HCT116 (cell line): Measurements from ENCODE around the gene RBFOX2. TPM values are rescaled to one million over a fixed set of nuclear protein-coding genes. Genes with fewer than 3 reads are reported as not detected.

Source experiments
- ATAC-seq: fragments of 200-7000 bp; cut with Tn5 transposase; 2 replicates; pipeline ENCODE4 v1.9.1; 2020; ENCODE audit warnings: mild to moderate bottlenecking, moderate library complexity
- BruUV-seq: library from RNA; stranded (reverse); fragments of 400-500 nt; replicated peaks from 2 replicates; lab custom pipeline; 2021; lab: Mats Ljungman, UMichigan
- CTCF ChIA-PET: fragments of 300-600 bp; sonication (Branson Sonifier 250); formaldehyde crosslinking; loops from one replicate; lab custom pipeline; 2021; ENCODE audit warnings: antibody characterized with exemption; lab: Charles Lee
- POLR2A ChIA-PET: fragments of 300-600, 350-600 bp; sonication (Branson Sonifier 250); formaldehyde crosslinking; loops from one replicate; lab custom pipeline; 2021; ENCODE audit warnings: antibody characterized with exemption; lab: Charles Lee
- RAD21 ChIA-PET, 2 experiments: fragments of 300-600 bp; sonication (Branson Sonifier 250); formaldehyde crosslinking; loops; one replicate each; lab custom pipeline; 2023; ENCODE audit warnings: low total read pairs in 2 of 2; ENCODE audit not compliant: uncharacterized antibody in 2 of 2, unreplicated experiment in 2 of 2, low non-redundant PET in 1 of 2; lab: Charles Lee
- DNase-seq: peaks from one replicate; pipeline ENCODE4 v3.0.0-alpha.2; 2010; ENCODE audit warnings: low read depth, low spot score
- H2AFZ ChIP-seq: fragments of 200-600 bp; shearing (Covaris generic), sonication (generic); 2 replicates; pipeline ENCODE4 v1.6.1; 2017; ENCODE audit warnings: low read depth, mixed run types, mixed read lengths, antibody characterized with exemption, low read length; ENCODE audit not compliant: poor library complexity, severe bottlenecking
- H3K27ac ChIP-seq: 2 replicates; pipeline ENCODE4 v1.5.1; 2012; ENCODE audit warnings: low read depth, low read length
- H3K27me3 ChIP-seq: fragments of 200-600 bp; sonication (generic); 2 replicates; pipeline ENCODE4 v1.6.1; 2016; ENCODE audit warnings: mixed run types, low read length, mixed read lengths; ENCODE audit not compliant: insufficient read depth
- H3K36me3 ChIP-seq, 2 experiments: fragments of 200-500 bp in 1 of 2; fragments of 200-600 bp in 1 of 2; sonication (Bioruptor generic) in 1 of 2; sonication (generic) in 1 of 2; 2 replicates each; pipeline versions ENCODE4 v1.5.1 to v1.6.1; 2014 to 2016; ENCODE audit warnings: low read length in 2 of 2, inconsistent platforms in 1 of 2, mixed read lengths in 1 of 2, mixed run types in 1 of 2; ENCODE audit not compliant: insufficient read depth in 2 of 2, control insufficient read depth in 1 of 2
- H3K4me1 ChIP-seq, 2 experiments: fragments of 200-600 bp in 1 of 2; sonication (generic) in 1 of 2; 2 replicates each; pipeline versions ENCODE4 v1.5.1 to v1.6.1; 2012 to 2017; ENCODE audit warnings: low read length in 2 of 2, inconsistent platforms in 1 of 2, mild to moderate bottlenecking in 1 of 2, mixed read lengths in 1 of 2, mixed run types in 1 of 2, moderate library complexity in 1 of 2; ENCODE audit not compliant: insufficient read depth in 2 of 2, control insufficient read depth in 1 of 2
- H3K4me2 ChIP-seq: fragments of 200-600 bp; sonication (generic); 2 replicates; pipeline ENCODE4 v1.6.1; 2017; ENCODE audit warnings: mixed run types, low read length, mixed read lengths
- H3K4me3 ChIP-seq, 2 experiments: fragments of 200-600 bp in 1 of 2; sonication (generic) in 1 of 2; replicated peaks in 1 of 2; 2 replicates each; pipeline ENCODE4 v1.5.1; 2011 to 2016; ENCODE audit warnings: low read length in 2 of 2, control low read depth in 1 of 2, low read depth in 1 of 2, mild to moderate bottlenecking in 1 of 2, mixed read lengths in 1 of 2, mixed run types in 1 of 2
- H3K79me2 ChIP-seq: fragments of 200-600 bp; sonication (generic); 2 replicates; pipeline ENCODE4 v1.6.1; 2017; ENCODE audit warnings: mild to moderate bottlenecking, mixed run types, low read length, moderate library complexity, mixed read lengths; ENCODE audit not compliant: insufficient read depth
- H3K9ac ChIP-seq: fragments of 200-600 bp; sonication (generic); 2 replicates; pipeline ENCODE4 v1.6.1; 2016; ENCODE audit warnings: low read length, mixed read lengths
- H3K9me2 ChIP-seq: fragments of 200-600 bp; sonication (generic), shearing (Covaris generic); 2 replicates; pipeline ENCODE4 v1.6.1; 2017; ENCODE audit warnings: mixed run types, mild to moderate bottlenecking, moderate library complexity; ENCODE audit not compliant: insufficient read depth
- H3K9me3 ChIP-seq, 2 experiments: fragments of 200-500 bp in 1 of 2; fragments of 200-600 bp in 1 of 2; sonication (Bioruptor generic) in 1 of 2; sonication (generic) in 1 of 2; 2 replicates each; pipeline ENCODE4 v1.6.1; 2014 to 2017; ENCODE audit warnings: low read length in 2 of 2, mixed read lengths in 2 of 2, inconsistent platforms in 1 of 2, low read depth in 1 of 2, mild to moderate bottlenecking in 1 of 2, mixed run types in 1 of 2, moderate library complexity in 1 of 2; ENCODE audit not compliant: control insufficient read depth in 1 of 2, insufficient read depth in 1 of 2
- H4K20me1 ChIP-seq: fragments of 200-600 bp; sonication (generic), shearing (Covaris generic); 2 replicates; pipeline ENCODE4 v1.6.1; 2017; ENCODE audit warnings: mixed run types, mild to moderate bottlenecking, moderate library complexity; ENCODE audit not compliant: insufficient read depth
- ATF3 ChIP-seq: IDR thresholded peaks from 2 replicates; pipeline ENCODE4 v1.6.1; 2012
- CBX3 ChIP-seq: IDR thresholded peaks from 2 replicates; pipeline ENCODE4 v1.6.1; 2012; ENCODE audit warnings: low read depth
- CEBPB ChIP-seq: IDR thresholded peaks from 2 replicates; pipeline ENCODE4 v1.6.1; 2012; ENCODE audit warnings: low read depth
- EGR1 ChIP-seq: IDR thresholded peaks from 2 replicates; pipeline ENCODE4 v1.6.1; 2012; ENCODE audit warnings: low read depth
- ELF1 ChIP-seq: IDR thresholded peaks from 2 replicates; pipeline ENCODE4 v1.6.1; 2012; ENCODE audit warnings: low read depth, borderline replicate concordance
- EZH2 ChIP-seq: fragments of 200-600 bp; sonication (generic); IDR thresholded peaks from 2 replicates; pipeline ENCODE4 v1.6.1; 2017; ENCODE audit warnings: antibody characterized with exemption, mixed run types
- EZH2phosphoT487 ChIP-seq: fragments of 200-600 bp; IDR thresholded peaks from 2 replicates; pipeline ENCODE4 v1.6.1; 2018; ENCODE audit warnings: antibody characterized with exemption, borderline replicate concordance
- FOSL1 ChIP-seq: IDR thresholded peaks from 2 replicates; pipeline ENCODE4 v1.6.1; 2012; ENCODE audit warnings: low read depth
- JUND ChIP-seq: IDR thresholded peaks from 2 replicates; pipeline ENCODE4 v1.6.1; 2012
- POLR2A ChIP-seq: IDR thresholded peaks from 2 replicates; pipeline ENCODE4 v1.7.0; 2011; ENCODE audit warnings: borderline replicate concordance; ENCODE audit not compliant: insufficient read depth, insufficient read length; ENCODE audit errors: extremely low read depth
- POLR2AphosphoS5 ChIP-seq: IDR thresholded peaks from 2 replicates; pipeline ENCODE4 v1.6.1; 2011; ENCODE audit warnings: mild to moderate bottlenecking, low read depth, low read length, moderate library complexity
- RAD21 ChIP-seq: IDR thresholded peaks from 2 replicates; pipeline ENCODE4 v1.6.1; 2012; ENCODE audit warnings: low read depth, mild to moderate bottlenecking
- REST ChIP-seq: IDR thresholded peaks from 2 replicates; pipeline ENCODE4 v1.6.1; 2012; ENCODE audit warnings: low read depth
- SP1 ChIP-seq: IDR thresholded peaks from 2 replicates; pipeline ENCODE4 v1.6.1; 2012; ENCODE audit warnings: low read depth
- SRF ChIP-seq: IDR thresholded peaks from 2 replicates; pipeline ENCODE4 v1.6.1; 2012; ENCODE audit warnings: low read depth
- TCF7L2 ChIP-seq: IDR thresholded peaks from 2 replicates; pipeline ENCODE4 v1.7.0; 2011; ENCODE audit warnings: borderline replicate concordance, inconsistent platforms; ENCODE audit not compliant: insufficient read depth, insufficient read length; ENCODE audit errors: extremely low read depth
- YY1 ChIP-seq: IDR thresholded peaks from 2 replicates; pipeline ENCODE4 v1.6.1; 2011; ENCODE audit warnings: low read length, low read depth, moderate library complexity, mild to moderate bottlenecking; ENCODE audit not compliant: insufficient replicate concordance; ENCODE audit errors: extremely low read depth
- ZBTB33 ChIP-seq: IDR thresholded peaks from 2 replicates; pipeline ENCODE4 v1.6.1; 2011; ENCODE audit warnings: mild to moderate bottlenecking, low read length, moderate library complexity; ENCODE audit not compliant: insufficient replicate concordance; ENCODE audit errors: extremely low read depth
- ZFX ChIP-seq: fragments of 450-650 bp; IDR thresholded peaks from 2 replicates; pipeline ENCODE4 v1.6.1; 2017
- intact Hi-C: fragments of 100-400 bp; cut with micrococcal nuclease; formaldehyde crosslinking; loops from 2 replicates; pipeline ENCODE4 v1.10.0; 2022
- total RNA-seq: library from RNA; stranded (reverse); gene quantifications from one replicate; pipeline ENCODE4 v1.2.1, GENCODE V29; 2021; ENCODE audit not compliant: unreplicated experiment
- TF ChIP-seq, protein P1 (sequence below): IDR thresholded peaks from 2 replicates; pipeline ENCODE4 v1.6.1; 2012

RBFOX2 gene
- total RNA-seq, 1 experiment from 2014 or later: 83.9 TPM

DNA sequence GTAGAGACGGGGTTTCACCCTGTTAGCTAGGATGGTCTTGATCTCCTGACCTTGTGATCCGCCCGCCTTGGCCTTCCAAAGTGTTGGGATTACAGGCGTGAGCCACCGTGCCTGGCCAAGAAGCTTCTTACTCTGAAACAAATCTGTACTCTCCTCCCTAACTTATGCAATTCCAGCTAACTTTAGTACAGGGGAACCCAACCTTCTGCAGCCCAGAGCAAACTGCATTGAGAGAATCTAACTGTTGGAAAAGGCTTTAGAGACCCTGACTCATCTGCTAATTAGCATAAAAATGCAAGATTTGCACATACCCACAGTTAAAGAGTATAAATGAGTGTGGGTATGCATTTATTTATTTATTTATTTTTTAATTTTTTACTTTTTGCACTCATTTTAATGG lies 246.1 kb downstream of the RBFOX2 start:
- H3K36me3 ChIP-seq: peaks cover 5 to 7% of the 10 kb centered on the region in 2 experiments; a peak in 1 of 4 replicates
- H3K4me1 ChIP-seq: peaks cover 0 to 8% of the 10 kb centered on the region in 2 experiments; a peak in 2 of 4 replicates
- TF ChIP-seq YY1: no peak
- no peak for TF ChIP-seq JUND
- no peak for TF ChIP-seq EZH2
- TF ChIP-seq, protein P1, sequence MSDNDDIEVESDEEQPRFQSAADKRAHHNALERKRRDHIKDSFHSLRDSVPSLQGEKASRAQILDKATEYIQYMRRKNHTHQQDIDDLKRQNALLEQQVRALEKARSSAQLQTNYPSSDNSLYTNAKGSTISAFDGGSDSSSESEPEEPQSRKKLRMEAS: no peak
- TF ChIP-seq SRF: no peak
- no peak for TF ChIP-seq EZH2phosphoT487
- no peak for TF ChIP-seq SP1
- TF ChIP-seq CBX3: no peak
- no peak for TF ChIP-seq ZFX
- TF ChIP-seq POLR2AphosphoS5: no peak
- no peak for TF ChIP-seq EGR1
- no peak for TF ChIP-seq TCF7L2
- TF ChIP-seq REST: no peak
- TF ChIP-seq ATF3: no peak
- no peak for TF ChIP-seq ZBTB33
- TF ChIP-seq POLR2A: no peak
- TF ChIP-seq FOSL1: no peak
- no peak for TF ChIP-seq RAD21
- TF ChIP-seq CEBPB: no peak
- TF ChIP-seq ELF1: no peak
- POLR2A ChIA-PET: interaction anchor here (0.8 kb wide), 1 partner anchor 16 kb away, joined by 9 read pairs; no protein-coding TSS in a partner anchor
- no peaks in the 10 kb centered on the region for H3K27me3 ChIP-seq
- intact Hi-C loops: no loop called here
- no peak overlapping the region for H3K27ac ChIP-seq
- no peaks in the 10 kb centered on the region for H3K9me2 ChIP-seq
- no peak for ATAC-seq
- H3K9ac ChIP-seq: no peak overlapping the region
- H3K9me3 ChIP-seq: no peaks in the 10 kb centered on the region
- no peak overlapping the region for H2AFZ ChIP-seq
- H3K4me2 ChIP-seq: no peak overlapping the region
- peaks cover under 1% of the 10 kb centered on the region; the same call in 1 of the 2 replicates for H4K20me1 ChIP-seq
- CTCF ChIA-PET: no interaction called here
- RAD21 ChIA-PET: no interaction called here
- no peak for DNase-seq
- H3K4me3 ChIP-seq: no peak overlapping the region
- H3K79me2 ChIP-seq: no peaks in the 10 kb centered on the region
- no TSS peak for BruUV-seq
